PC-3 (cell line): ENCODE results near the gene MEI4. TPM values are rescaled to one million over a fixed set of nuclear protein-coding genes. Genes with fewer than 3 reads are reported as not detected.

Experiments used
- ATAC-seq: fragments of 200-7000 bp; cut with Tn5 transposase; 2 replicates; pipeline ENCODE4 v1.9.1; 2020; ENCODE audit warnings: mild to moderate bottlenecking, moderate library complexity
- BruUV-seq: library from RNA; stranded (reverse); fragments of 400-500 nt; replicated peaks from 2 replicates; lab custom pipeline; 2021; lab: Mats Ljungman, UMichigan
- CTCF ChIA-PET: fragments of 300-600 bp; sonication (Branson Sonifier 250); formaldehyde crosslinking; loops from one replicate; lab custom pipeline; 2022; ENCODE audit warnings: antibody characterized with exemption; lab: Charles Lee
- POLR2A ChIA-PET: fragments of 300-600 bp; sonication (Branson Sonifier 250); formaldehyde crosslinking; loops from one replicate; lab custom pipeline; 2022; ENCODE audit warnings: antibody characterized with exemption; ENCODE audit not compliant: unreplicated experiment; lab: Charles Lee
- DNase-seq: peaks from one replicate; pipeline ENCODE4 v3.0.0-alpha.2; 2015
- H2AFZ ChIP-seq: fragments of 300-600 bp; sonication (generic); 2 replicates; pipeline ENCODE4 v1.6.0; 2016; ENCODE audit warnings: antibody characterized with exemption, low read length
- H3F3A ChIP-seq: fragments of 300-600 bp; sonication (generic); one replicate; pipeline ENCODE4 v1.6.0; 2017; ENCODE audit warnings: antibody characterized with exemption, low read length, control low read depth, mild to moderate bottlenecking; ENCODE audit not compliant: unreplicated experiment
- H3K27ac ChIP-seq: fragments of 300-600 bp; sonication (generic); 2 replicates; pipeline ENCODE4 v1.5.1; 2016; ENCODE audit warnings: mild to moderate bottlenecking, low read length
- H3K27me3 ChIP-seq: fragments of 300-600 bp; sonication (generic); 2 replicates; pipeline ENCODE4 v1.6.1; 2016; ENCODE audit warnings: low read length, mixed read lengths
- H3K36me3 ChIP-seq: fragments of 300-600 bp; sonication (generic); 2 replicates; pipeline ENCODE4 v1.6.1; 2016; ENCODE audit warnings: low read depth, mixed run types, low read length, mixed read lengths
- H3K4me1 ChIP-seq: fragments of 300-600 bp; sonication (generic); 2 replicates; pipeline ENCODE4 v1.5.1; 2016; ENCODE audit warnings: low read length; ENCODE audit not compliant: insufficient read depth
- H3K4me2 ChIP-seq: fragments of 300-600 bp; sonication (generic); 2 replicates; pipeline ENCODE4 v1.6.0; 2016; ENCODE audit warnings: low read length
- H3K4me3 ChIP-seq: fragments of 300-600 bp; sonication (generic); 2 replicates; pipeline ENCODE4 v1.5.1; 2016; ENCODE audit warnings: mild to moderate bottlenecking, low read length, mixed read lengths
- H3K79me2 ChIP-seq: fragments of 300-600 bp; sonication (generic); 2 replicates; pipeline ENCODE4 v1.6.1; 2017; ENCODE audit warnings: low read length, mixed read lengths
- H3K9ac ChIP-seq: fragments of 300-600 bp; sonication (generic); 2 replicates; pipeline ENCODE4 v1.6.0; 2016; ENCODE audit warnings: mild to moderate bottlenecking, low read length
- H3K9me2 ChIP-seq: fragments of 300-600 bp; sonication (generic); replicated peaks from 2 replicates; pipeline ENCODE4 v1.6.1; 2016; ENCODE audit warnings: mixed run types, low read length, mixed read lengths
- H3K9me3 ChIP-seq: fragments of 300-600 bp; sonication (generic); 2 replicates; pipeline ENCODE4 v1.6.1; 2016; ENCODE audit warnings: low read length, mixed read lengths
- H4K20me1 ChIP-seq: fragments of 300-600 bp; sonication (generic); 2 replicates; pipeline ENCODE4 v1.6.1; 2016; ENCODE audit warnings: low read length, mixed read lengths
- CTCF ChIP-seq: fragments of 300-600 bp; sonication (generic); conservative IDR thresholded peaks from 2 replicates; pipeline ENCODE4 v1.5.1; 2017; ENCODE audit warnings: antibody characterized with exemption, low read depth, mild to moderate bottlenecking, low read length
- EZH2 ChIP-seq: fragments of 300-600 bp; sonication (generic); IDR thresholded peaks from one replicate; pipeline ENCODE4 v1.6.1; 2017; ENCODE audit warnings: antibody characterized with exemption, mild to moderate bottlenecking, low read length; ENCODE audit not compliant: unreplicated experiment
- EZH2phosphoT487 ChIP-seq: fragments of 300-600 bp; sonication (generic); IDR thresholded peaks from 2 replicates; pipeline ENCODE4 v1.6.1; 2018; ENCODE audit warnings: mild to moderate bottlenecking, antibody characterized with exemption, low read length, borderline replicate concordance
- intact Hi-C: fragments of 100-400 bp; cut with micrococcal nuclease; formaldehyde crosslinking; loops from 2 replicates; pipeline ENCODE4 v1.9.0; 2023
- total RNA-seq: library from RNA; depleted of rRNA; stranded (reverse); fragments of >200 nt; gene quantifications from 2 replicates; pipeline ENCODE4 v1.2.3, GENCODE V29; 2014

Gene MEI4
- total RNA-seq, 1 experiment from 2014 or later: not detected

- intact Hi-C loops: no loop called here
- no peak for ATAC-seq
- H4K20me1 ChIP-seq: no peaks in the 10 kb centered on the region
- no peak overlapping the region for H3K9ac ChIP-seq
- no peaks in the 10 kb centered on the region for H3K9me3 ChIP-seq
- no peaks in the 10 kb centered on the region for H3K4me1 ChIP-seq
- H3K27ac ChIP-seq: no peak overlapping the region
- H3F3A ChIP-seq: no peaks in the 10 kb centered on the region
- POLR2A ChIA-PET: no interaction called here
- no peak overlapping the region for H3K4me3 ChIP-seq
- H2AFZ ChIP-seq: no peak overlapping the region
- CTCF ChIA-PET: no interaction called here
- no peaks in the 10 kb centered on the region for H3K27me3 ChIP-seq
- TF ChIP-seq CTCF (no peak), EZH2 (no peak)
- no peaks in the 10 kb centered on the region for H3K36me3 ChIP-seq
- no peak for DNase-seq
- no peak overlapping the region for H3K4me2 ChIP-seq
- H3K9me2 ChIP-seq: no peaks in the 10 kb centered on the region
- H3K79me2 ChIP-seq: no peaks in the 10 kb centered on the region
- no TSS peak for BruUV-seq
These were observed 25.2 kb downstream of the MEI4 start for GRCh38 chr6:77678048-77678447.

GRCh38 chr6:77683515-77683914, 30.7 kb downstream of the MEI4 start:
- Histone ChIP-seq H3K27me3 (no peaks in the 10 kb centered on the region), H3K79me2 (no peaks in the 10 kb centered on the region), H3K4me3 (no peak overlapping the region), H3K9me2 (no peaks in the 10 kb centered on the region), H3F3A (no peaks in the 10 kb centered on the region), H3K4me2 (no peak overlapping the region), H3K4me1 (no peaks in the 10 kb centered on the region), H3K36me3 (no peaks in the 10 kb centered on the region), H3K27ac (no peak overlapping the region), H3K9ac (no peak overlapping the region), H4K20me1 (no peaks in the 10 kb centered on the region), H2AFZ (no peak overlapping the region), H3K9me3 (no peaks in the 10 kb centered on the region)
- ChIA-PET POLR2A (no interaction called here), CTCF (no interaction called here)
- DNase-seq (no peak), ATAC-seq (no peak)
- BruUV-seq: no TSS peak
- intact Hi-C loops: no loop called here
- TF ChIP-seq EZH2phosphoT487 (no peak), CTCF (no peak), EZH2 (no peak)

GRCh38 chr6:77686931-77687330, 34.1 kb downstream of the MEI4 start:
- DNase-seq: no peak
- no peaks in the 10 kb centered on the region for H3K36me3 ChIP-seq
- H2AFZ ChIP-seq: no peak overlapping the region
- no peaks in the 10 kb centered on the region for H3K9me2 ChIP-seq
- H3K27ac ChIP-seq: no peak overlapping the region
- TF ChIP-seq EZH2phosphoT487 (no peak), CTCF (no peak), EZH2 (no peak)
- no peaks in the 10 kb centered on the region for H3K4me1 ChIP-seq
- intact Hi-C loops: no loop called here
- H3F3A ChIP-seq: no peaks in the 10 kb centered on the region
- H3K79me2 ChIP-seq: no peaks in the 10 kb centered on the region
- ChIA-PET CTCF (no interaction called here), POLR2A (no interaction called here)
- H3K27me3 ChIP-seq: no peaks in the 10 kb centered on the region
- ATAC-seq: no peak
- no peak overlapping the region for H3K4me3 ChIP-seq
- H4K20me1 ChIP-seq: no peaks in the 10 kb centered on the region
- BruUV-seq: no TSS peak
- no peaks in the 10 kb centered on the region for H3K9me3 ChIP-seq
- H3K9ac ChIP-seq: no peak overlapping the region
- no peak overlapping the region for H3K4me2 ChIP-seq
